Fibroblast of peridontal ligament (primary cell): ENCODE data around the gene CAPN14.

Source experiments
- DNase-seq: peaks from one replicate; pipeline ENCODE4 v3.0.0-alpha.2; 2010; ENCODE audit errors: extremely low read depth

Gene CAPN14

DNA sequence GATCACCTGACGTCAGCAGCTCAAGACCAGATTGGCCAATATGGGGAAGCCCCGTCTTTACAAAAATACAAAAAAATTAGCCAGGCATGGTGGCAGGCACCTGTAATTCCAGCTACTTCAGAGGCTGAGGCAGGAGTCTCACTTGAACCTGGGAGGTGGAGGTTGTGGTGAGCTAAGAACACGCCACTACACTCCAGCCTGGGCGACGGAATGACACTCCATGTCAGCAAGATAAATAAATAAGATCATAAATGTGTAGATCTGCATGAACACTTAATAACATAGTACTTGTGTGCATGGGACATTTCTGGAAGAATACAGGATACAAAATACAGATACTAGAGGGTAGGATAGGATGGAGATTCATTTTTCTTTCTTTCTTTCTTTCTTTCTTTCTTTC, 25.7 kb upstream of the CAPN14 start:
- no peak for DNase-seq

DNA sequence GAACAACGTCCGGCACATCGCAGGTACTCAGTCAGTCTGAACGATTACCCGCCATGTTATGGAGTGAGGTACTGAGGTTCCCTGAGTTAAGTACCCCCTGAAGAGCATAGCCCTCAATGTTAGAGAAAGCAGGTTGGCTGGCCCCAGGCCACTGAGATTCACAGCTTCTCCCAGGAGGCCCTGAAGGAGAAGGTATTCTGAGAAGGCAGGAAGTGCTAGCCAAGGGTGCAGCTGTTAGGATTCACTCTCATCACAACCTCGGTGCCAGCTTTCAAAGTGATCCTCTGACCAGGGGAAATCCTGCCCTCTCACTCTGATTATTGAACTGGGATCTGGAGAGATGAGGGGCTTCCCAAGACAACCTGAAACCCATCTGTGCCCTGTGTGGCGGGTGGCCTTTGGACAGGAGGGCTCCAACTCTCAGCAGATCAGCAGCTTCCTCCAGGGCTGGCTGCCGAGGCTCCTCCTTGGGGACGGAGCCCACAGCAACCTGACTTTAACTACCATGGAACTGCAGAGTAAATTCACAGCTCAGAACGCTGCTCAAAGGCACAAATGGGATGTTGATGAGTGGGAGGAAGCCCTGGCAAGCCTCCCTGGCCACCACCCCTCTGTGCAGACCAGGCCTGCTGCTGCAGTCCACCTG, 24.4 kb upstream of the CAPN14 start:
- no peak for DNase-seq

DNA sequence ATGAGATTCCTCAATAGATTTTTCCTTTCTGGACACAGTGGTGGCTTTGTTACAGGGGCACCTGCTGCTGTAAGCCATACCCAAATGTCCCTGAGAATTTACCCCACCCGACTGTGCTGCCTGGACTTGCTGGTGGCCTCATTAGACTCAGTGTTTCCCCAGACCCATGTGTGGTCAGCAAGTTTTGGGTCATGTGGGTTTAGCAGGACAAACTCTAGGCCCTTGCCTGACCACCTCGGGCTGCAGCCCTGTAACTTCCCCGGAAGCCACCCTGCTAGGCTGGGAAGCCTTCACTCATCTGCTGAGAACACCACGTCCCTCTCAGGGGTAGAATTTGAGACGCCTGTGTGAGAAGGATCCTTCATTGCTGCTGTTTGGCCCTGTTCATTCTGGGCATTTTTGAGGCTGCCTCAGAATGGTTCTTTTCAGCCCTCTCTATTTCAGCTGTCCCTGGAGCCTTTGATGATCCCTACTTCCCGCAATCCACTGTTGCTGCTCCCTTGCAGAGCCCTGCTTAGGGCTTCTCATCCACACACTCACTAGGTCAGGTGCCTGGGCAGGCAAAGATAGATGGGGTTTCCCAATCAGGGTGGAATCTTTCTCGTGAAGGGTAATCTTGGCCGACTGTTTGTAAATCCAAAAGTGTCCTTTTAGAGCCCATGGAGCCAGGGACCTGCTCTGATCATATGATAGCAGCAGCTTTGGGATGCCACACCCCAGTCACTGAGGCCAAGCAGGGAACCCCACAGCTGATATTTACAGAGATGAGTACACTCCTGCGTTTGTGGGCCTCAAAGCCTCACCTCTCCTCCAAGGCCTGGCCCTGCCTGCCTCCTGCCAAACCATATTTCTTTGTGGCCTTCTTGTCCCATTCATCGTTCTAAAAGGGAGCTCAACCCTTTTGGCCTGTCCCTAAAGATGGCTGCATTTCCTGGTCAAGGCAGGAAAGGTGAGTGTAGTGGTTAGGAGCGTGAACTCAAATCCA, 23.4 kb upstream of the CAPN14 start:
- DNase-seq: no peak

DNA sequence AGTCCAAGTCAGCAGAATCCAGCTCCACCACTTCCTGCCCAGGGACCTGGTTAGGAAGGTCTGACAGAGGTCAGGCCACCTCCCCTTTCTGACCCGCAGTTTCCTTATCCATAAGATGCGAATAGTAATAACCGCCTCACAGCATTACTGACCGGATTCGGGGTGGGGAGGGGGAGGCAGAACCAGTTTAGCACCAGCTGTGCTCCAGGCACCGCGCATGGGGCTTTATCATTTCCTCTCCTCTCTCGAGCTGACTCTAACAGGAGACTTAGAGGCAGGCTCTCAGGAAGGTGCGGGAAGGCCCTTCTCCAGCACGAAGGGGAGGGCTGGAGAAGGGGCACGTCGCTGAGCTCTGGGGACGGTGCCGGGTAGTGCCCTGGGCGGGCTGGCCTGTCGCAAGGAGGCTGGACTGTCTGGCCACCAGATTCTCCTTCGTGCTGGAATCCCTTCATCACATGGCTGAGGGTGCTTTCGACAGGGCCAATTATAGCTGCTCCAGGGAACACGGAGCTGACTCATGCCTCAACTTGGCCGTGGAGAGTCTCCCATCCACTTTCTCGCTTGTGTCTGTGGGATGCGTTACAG, 22.4 kb upstream of the CAPN14 start:
- DNase-seq: peak; percentile 65

GRCh38 chr2:31238906-31239592, 21.7 kb upstream of the CAPN14 start:
- no peak for DNase-seq

GRCh38 chr2:31238126-31238905, 21.0 kb upstream of the CAPN14 start:
- no peak for DNase-seq

- no peak for DNase-seq
Observed at GRCh38 chr2:31237348-31238017, 20.2 kb upstream of the CAPN14 start.

- DNase-seq: no peak
Observed at GRCh38 chr2:31236433-31237205, 19.3 kb upstream of the CAPN14 start.

DNA sequence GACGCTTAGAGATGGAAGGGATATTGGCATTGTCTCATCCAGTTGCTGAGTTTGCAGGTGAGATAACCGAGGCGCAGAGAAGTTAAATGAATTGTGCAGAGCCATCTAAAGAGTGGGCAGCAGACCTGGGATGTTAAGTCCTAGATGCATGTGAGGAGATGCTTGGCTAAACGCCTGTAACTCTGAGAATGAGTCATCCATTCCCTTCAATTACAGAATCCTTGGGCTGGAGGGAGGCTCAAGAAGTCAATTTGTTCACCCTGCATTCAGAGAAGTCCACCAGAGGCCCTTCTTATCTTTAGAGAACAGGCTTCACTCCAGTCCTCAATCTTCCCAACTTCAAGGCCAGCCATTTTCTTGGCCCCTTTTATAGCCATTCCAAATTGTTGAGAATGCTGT, 18.2 kb upstream of the CAPN14 start:
- DNase-seq: peak; percentile 96

DNA sequence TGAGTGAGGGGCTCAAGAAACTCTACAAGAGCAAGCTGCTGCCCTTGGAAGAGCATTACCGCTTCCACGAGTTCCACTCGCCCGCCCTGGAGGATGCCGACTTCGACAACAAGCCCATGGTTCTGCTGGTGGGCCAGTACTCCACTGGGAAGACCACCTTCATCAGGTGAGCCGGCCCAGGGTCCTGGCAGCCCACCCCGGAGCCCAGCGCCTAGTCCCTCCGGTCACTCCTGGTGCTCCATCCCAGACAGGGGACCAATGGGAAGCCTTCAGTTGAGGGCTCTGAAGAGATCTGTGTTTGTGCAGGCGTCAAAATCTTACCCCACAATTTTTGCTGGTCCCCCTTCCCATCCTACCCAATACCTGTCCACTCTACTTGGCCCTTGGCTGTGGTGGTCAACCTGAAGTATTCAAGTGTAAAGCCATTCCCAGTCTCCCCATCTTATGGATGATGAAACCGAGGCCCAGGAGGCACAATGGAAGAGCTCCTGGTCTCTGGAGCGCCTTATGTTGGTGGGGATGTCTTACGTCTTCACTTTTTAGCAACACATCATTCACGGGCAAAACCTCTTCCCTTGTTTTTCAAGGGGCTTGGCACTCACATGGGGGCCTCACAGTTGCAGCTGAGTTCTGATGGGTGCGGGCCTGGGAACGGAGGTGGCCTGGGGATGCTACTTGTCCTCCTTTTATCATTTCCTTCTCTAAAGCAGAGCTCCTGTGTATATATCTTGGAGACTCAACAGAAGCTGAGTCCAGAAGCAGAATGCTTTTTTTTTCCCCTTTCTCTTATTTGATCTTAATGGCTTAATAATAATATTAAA, 17.6 kb upstream of the CAPN14 start:
- no peak for DNase-seq

DNA sequence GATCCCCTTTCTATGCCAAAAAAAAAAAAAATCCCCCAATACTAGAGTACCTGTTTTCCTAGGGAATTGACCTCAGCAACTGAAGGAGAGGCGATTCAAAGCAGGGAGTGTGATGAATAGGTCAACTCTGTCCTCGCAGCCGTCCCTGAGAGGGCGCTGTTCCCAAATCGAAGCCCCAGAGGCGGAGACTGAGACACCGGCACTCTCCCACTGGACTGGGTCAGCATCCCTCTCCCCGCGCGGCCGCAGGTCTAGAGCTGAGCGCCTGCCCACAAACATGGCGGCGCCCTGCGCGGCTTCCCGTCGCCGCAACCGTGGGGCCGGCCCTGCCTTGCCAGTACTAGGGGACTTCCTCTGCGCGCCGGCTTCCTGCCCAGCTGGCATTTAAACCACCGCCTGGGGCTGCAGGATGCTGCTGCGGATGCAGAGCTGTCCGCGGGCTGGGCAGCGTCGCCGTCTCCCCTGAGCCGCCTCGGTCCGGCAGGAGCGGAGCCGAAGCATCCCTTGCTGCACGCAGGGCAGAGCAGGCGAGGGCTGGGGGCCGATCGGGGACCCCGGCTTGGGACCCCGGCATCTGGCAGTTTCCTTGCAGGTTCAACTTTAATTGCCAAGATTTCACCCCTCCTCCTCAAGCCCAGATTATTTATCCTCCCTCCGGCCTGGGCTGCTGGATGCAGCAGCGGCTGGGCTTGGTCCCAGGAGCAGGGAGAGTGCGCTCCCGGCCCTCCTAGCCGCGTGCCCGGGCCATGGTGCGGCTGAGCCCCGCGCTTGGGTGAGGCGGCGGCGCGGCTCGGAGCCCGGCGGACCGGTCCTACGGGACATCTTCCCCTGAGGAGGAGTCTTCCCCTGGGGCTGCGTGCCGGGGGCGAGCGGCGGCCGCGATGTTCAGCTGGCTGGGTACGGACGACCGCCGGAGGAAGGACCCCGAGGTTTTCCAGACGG, 16.7 kb upstream of the CAPN14 start, which contains the start of gene EHD3:
EHD3 (plus strand) TSS at position 412 of the 942 bp plus-strand sequence; CDS start at position 882, 470 bp downstream.
- DNase-seq: peak; percentile 81

DNA sequence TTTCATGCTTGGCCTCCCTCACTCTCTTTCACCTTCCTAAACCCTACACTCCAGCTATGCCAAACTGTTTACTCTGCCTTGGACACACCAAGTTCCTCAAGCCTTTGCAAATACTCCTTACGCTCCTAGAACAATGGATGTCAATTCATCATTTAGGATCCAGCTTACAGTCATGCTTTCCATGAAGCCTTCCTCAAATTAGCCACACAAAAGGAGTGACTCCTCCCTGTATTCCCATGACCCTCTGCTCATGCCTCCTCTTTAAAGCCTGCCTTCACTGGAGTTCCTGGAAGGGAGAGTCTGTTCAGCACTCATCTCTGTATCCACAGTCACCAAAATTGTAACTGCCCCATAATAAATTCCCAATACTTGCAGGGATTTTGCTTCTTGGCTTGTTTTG, 15.9 kb upstream of the CAPN14 start:
- DNase-seq: peak; percentile 23

GRCh38 chr2:31232586-31232985, 15.3 kb upstream of the CAPN14 start:
- DNase-seq: no peak

GRCh38 chr2:31231571-31232302, 14.4 kb upstream of the CAPN14 start:
- DNase-seq: no peak

GRCh38 chr2:31230751-31231150, 13.4 kb upstream of the CAPN14 start:
- DNase-seq: peak; percentile 79

DNA sequence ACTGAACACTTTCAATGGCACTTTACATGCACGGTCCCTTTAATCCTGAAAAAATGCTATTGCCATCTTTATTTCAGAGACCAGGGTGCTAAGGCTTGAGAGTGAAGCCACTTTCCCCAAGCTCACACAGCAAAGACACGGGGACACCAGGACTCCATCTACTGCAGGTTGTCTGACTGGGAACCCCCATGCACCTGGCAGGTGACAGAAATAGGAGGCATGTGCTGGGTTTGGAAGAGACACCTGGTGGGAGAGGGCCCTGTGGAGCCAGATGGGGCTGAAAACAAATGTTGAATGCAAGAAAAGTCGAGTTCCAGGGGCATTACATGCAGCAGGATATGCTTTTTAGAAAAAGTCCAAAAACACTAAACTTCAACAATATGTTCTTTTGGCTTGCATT, 11.4 kb upstream of the CAPN14 start:
- no peak for DNase-seq

DNA sequence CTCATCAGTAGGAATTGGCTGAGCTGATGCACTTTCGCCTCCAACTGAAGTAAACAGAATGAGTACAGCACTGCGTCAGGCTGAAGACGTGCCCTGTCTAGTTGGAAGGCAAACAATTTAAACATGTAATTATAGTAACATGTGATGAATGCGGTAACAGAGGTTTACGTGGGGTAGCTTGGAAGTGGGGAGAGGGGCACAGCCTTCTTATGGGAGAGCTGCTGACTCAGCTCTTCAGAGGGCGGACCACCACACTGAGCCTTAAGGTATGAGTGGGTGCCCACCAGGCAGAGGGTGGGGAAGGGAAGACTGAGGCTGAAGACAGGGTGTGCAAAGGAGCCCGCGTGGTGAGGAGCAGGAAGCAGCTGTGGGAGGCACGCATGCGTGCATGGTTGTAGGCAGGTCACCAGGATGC, 10.4 kb upstream of the CAPN14 start:
- peak; percentile 91 for DNase-seq
